OCI-LY1 (cell line): Measurements from ENCODE around the gene TRABD2A.

Source experiments
- CTCF ChIP-seq: fragments of 200-600 bp; sonication (generic), shearing (Covaris generic); IDR thresholded peaks from 2 replicates; pipeline ENCODE4 v1.5.1; 2017; ENCODE audit warnings: mild to moderate bottlenecking, antibody characterized with exemption, low read length, moderate library complexity, mixed read lengths
- EZH2 ChIP-seq: fragments of 200-600 bp; sonication (generic), shearing (Covaris generic); IDR thresholded peaks from 2 replicates; pipeline ENCODE4 v1.8.0; 2017; ENCODE audit warnings: borderline replicate concordance, mixed run types, mild to moderate bottlenecking, antibody characterized with exemption, low read length, moderate library complexity, mixed read lengths

GRCh38 chr2:84833481-84834150 is 47.3 kb downstream of the TRABD2A start:
- no peak for TF ChIP-seq CTCF
- no peak for TF ChIP-seq EZH2
